Endothelial cell of umbilical vein (primary cell): ENCODE data around the gene HCN2. TPM values are rescaled to one million over a fixed set of nuclear protein-coding genes. Genes with fewer than 3 reads are reported as not detected.

Experiments used
- BruUV-seq: library from RNA; stranded (reverse); fragments of 400-500 nt; replicated peaks from 2 replicates; lab custom pipeline; 2021; lab: Mats Ljungman, UMichigan
- CTCF ChIA-PET: fragments of 300-600, 350-600 bp; sonication (Branson Sonifier 250); formaldehyde crosslinking; loops from one replicate; lab custom pipeline; 2021; ENCODE audit warnings: antibody characterized with exemption, inconsistent platforms; lab: Charles Lee
- POLR2A ChIA-PET: fragments of 300-600, 350-600 bp; sonication (Branson Sonifier 250); formaldehyde crosslinking; loops from one replicate; lab custom pipeline; 2021; ENCODE audit warnings: antibody characterized with exemption, inconsistent platforms; lab: Charles Lee
- DNase-seq: peaks from one replicate; pipeline ENCODE4 v3.0.0-alpha.2; 2011; ENCODE audit warnings: low read depth, low spot score
- FAIRE-seq: peaks from 2 replicates; lab custom pipeline; 2011; peaks lifted over from hg19 to GRCh38; lab: Jason Lieb, UNC
- H2AFZ ChIP-seq: 2 replicates; pipeline ENCODE4 v1.6.0; 2012; ENCODE audit warnings: low read depth, low read length, control low read depth, inconsistent platforms
- H3K27ac ChIP-seq: 2 replicates; pipeline ENCODE4 v1.5.1; 2011; ENCODE audit warnings: low read depth, mild to moderate bottlenecking, control low read depth, low read length, moderate library complexity; ENCODE audit not compliant: insufficient read depth
- H3K27me3 ChIP-seq, 2 experiments: 2 replicates each; pipeline versions ENCODE4 v1.6.0 to v1.6.1; 2011; ENCODE audit warnings: low read length in 2 of 2, mixed read lengths in 1 of 2; ENCODE audit not compliant: control insufficient read depth in 2 of 2, insufficient read depth in 2 of 2
- H3K36me3 ChIP-seq, 2 experiments: 2 replicates in 1 of 2; 3 replicates in 1 of 2; pipeline ENCODE4 v1.5.1; 2011; ENCODE audit warnings: low read length in 2 of 2, mild to moderate bottlenecking in 1 of 2, moderate library complexity in 1 of 2; ENCODE audit not compliant: control insufficient read depth in 2 of 2, insufficient read depth in 2 of 2; ENCODE audit errors: extremely low read depth in 1 of 2
- H3K4me1 ChIP-seq: 3 replicates; pipeline ENCODE4 v1.5.1; 2011; ENCODE audit warnings: mild to moderate bottlenecking, low read length; ENCODE audit not compliant: control insufficient read depth, insufficient read depth; ENCODE audit errors: extremely low read depth
- H3K4me2 ChIP-seq: 2 replicates; pipeline ENCODE4 v1.6.1; 2011; ENCODE audit warnings: low read length, control low read depth, mixed read lengths; ENCODE audit not compliant: insufficient read depth
- H3K4me3 ChIP-seq, 3 experiments: fragments of 200-600 bp in 1 of 3; sonication (generic), shearing (Covaris generic) in 1 of 3; replicated peaks in 1 of 3; 2 replicates each; pipeline ENCODE4 v1.5.1; 2011 to 2016; ENCODE audit warnings: control low read depth in 3 of 3, low read length in 3 of 3, mild to moderate bottlenecking in 2 of 3, inconsistent platforms in 1 of 3, low read depth in 1 of 3, moderate library complexity in 1 of 3; ENCODE audit not compliant: insufficient read depth in 1 of 3
- H3K79me2 ChIP-seq: 2 replicates; pipeline ENCODE4 v1.6.0; 2012; ENCODE audit warnings: low read length, inconsistent platforms; ENCODE audit not compliant: control insufficient read depth, insufficient read depth
- H3K9ac ChIP-seq: replicated peaks from 2 replicates; pipeline ENCODE3; 2011; ENCODE audit warnings: low read length, control low read depth; ENCODE audit not compliant: insufficient read depth; ENCODE audit errors: extremely low read depth
- H3K9me1 ChIP-seq: replicated peaks from 3 replicates; pipeline ENCODE4 v1.6.0; 2011; ENCODE audit warnings: mild to moderate bottlenecking, low read length; ENCODE audit not compliant: control insufficient read depth, insufficient read depth; ENCODE audit errors: extremely low read depth
- H3K9me3 ChIP-seq: replicated peaks from 2 replicates; pipeline ENCODE4 v1.5.1; 2012; ENCODE audit warnings: low read length, inconsistent platforms; ENCODE audit not compliant: control insufficient read depth, insufficient read depth
- H4K20me1 ChIP-seq: replicated peaks from 2 replicates; pipeline ENCODE3; 2011; ENCODE audit warnings: mild to moderate bottlenecking, low read length; ENCODE audit not compliant: control insufficient read depth, insufficient read depth; ENCODE audit errors: extremely low read depth
- EZH2 ChIP-seq: IDR thresholded peaks from 2 replicates; pipeline ENCODE4 v1.6.1; 2012; ENCODE audit warnings: borderline replicate concordance, low read depth, mild to moderate bottlenecking, moderate library complexity, low read length, inconsistent platforms; ENCODE audit not compliant: severe bottlenecking
- FOS ChIP-seq: IDR thresholded peaks from 2 replicates; pipeline ENCODE4 v1.6.1; 2011; ENCODE audit warnings: mild to moderate bottlenecking, low read length, moderate library complexity, borderline replicate concordance; ENCODE audit not compliant: insufficient read depth
- GATA2 ChIP-seq: IDR thresholded peaks from 2 replicates; pipeline ENCODE4 v1.7.0; 2011; ENCODE audit warnings: low read depth, mild to moderate bottlenecking, moderate library complexity, mixed read lengths, low read length; ENCODE audit not compliant: insufficient read length, insufficient read depth
- JUN ChIP-seq: IDR thresholded peaks from 2 replicates; pipeline ENCODE4 v1.6.1; 2011; ENCODE audit warnings: borderline replicate concordance, low read depth; ENCODE audit not compliant: insufficient read length, insufficient read depth
- MAX ChIP-seq: IDR thresholded peaks from 2 replicates; pipeline ENCODE4 v1.6.1; 2011; ENCODE audit not compliant: insufficient read depth, insufficient read length
- MYC ChIP-seq: IDR thresholded peaks from one replicate; pipeline ENCODE4 v1.6.1; 2011; ENCODE audit warnings: mild to moderate bottlenecking, low read depth, low read length
- POLR2A ChIP-seq: IDR thresholded peaks from 2 replicates; pipeline ENCODE4 v1.6.1; 2012; ENCODE audit warnings: low read depth, mild to moderate bottlenecking, control low read depth, low read length
- POLR2AphosphoS5 ChIP-seq: IDR thresholded peaks from 2 replicates; pipeline ENCODE4 v1.6.1; 2012; ENCODE audit warnings: low read depth, mild to moderate bottlenecking, control low read depth, low read length, moderate library complexity; ENCODE audit not compliant: insufficient read depth
- dilution Hi-C: fragments of 300-500 bp; cut with MboI; formaldehyde crosslinking; loops from one replicate; pipeline ENCODE4 v1.15.0; 2019; ENCODE audit warnings: low sequenced_read_pairs; ENCODE audit not compliant: extremely low pct_ligation_motif_present
- intact Hi-C: fragments of 100-400 bp; cut with micrococcal nuclease; formaldehyde crosslinking; loops from one replicate; pipeline ENCODE4 v1.10.0; 2022
- polyA plus RNA-seq, 4 experiments: library from polyadenylated mRNA; depleted of rRNA in 3 of 4; stranded (reverse) in 3 of 4; unstranded in 1 of 4; fragments of >200 nt; gene quantifications; 2 replicates each; pipeline versions ENCODE4 v1.2.1 to v1.2.3, GENCODE V29; 2011 to 2012; ENCODE audit warnings: missing spikeins in 1 of 4
- total RNA-seq: library from RNA; stranded (reverse); gene quantifications from 2 replicates; pipeline ENCODE4 v1.2.3, GENCODE V29; 2021
- TF ChIP-seq, protein P1 (sequence below), 2 donors: IDR thresholded peaks; 1 replicate in 1 of 2; 2 replicates in 1 of 2; pipeline ENCODE4 v1.5.1; 2011; ENCODE audit warnings: low read length in 2 of 2, mild to moderate bottlenecking in 2 of 2, moderate library complexity in 2 of 2, control low read depth in 1 of 2, inconsistent platforms in 1 of 2, low read depth in 1 of 2; ENCODE audit not compliant: insufficient read depth in 1 of 2; ENCODE audit errors: extremely low read depth in 1 of 2

The HCN2 gene
- total and polyA plus RNA-seq, 2 donors (not counting 3 experiments of a cell fraction or from before 2014, with no cell fraction given) = 0.18 to 0.53 TPM

- intact Hi-C loops = loop anchor here (2.0 kb wide), 1 partner anchor 77 kb away; no protein-coding TSS in a partner anchor
Measured at GRCh38 chr19:661427-662196, 71.9 kb downstream of the HCN2 start.

GRCh38 chr19:662207-662961, 72.7 kb downstream of the HCN2 start:
- intact Hi-C loops = loop anchor here (2.0 kb wide), 1 partner anchor 78 kb away; no protein-coding TSS in a partner anchor
- DNase-seq (peak; percentile 36), FAIRE-seq (peak; percentile 59)
- Histone ChIP-seq H3K9me3 (no peaks in the 10 kb centered on the region), H3K4me3 (peak overlapping the region; percentile 73 to 89 (median 86)), H3K27me3 (no peaks in the 10 kb centered on the region), H3K79me2 (peaks cover 56% of the 10 kb centered on the region), H3K9ac (peak overlapping the region; percentile 87), H3K27ac (peak overlapping the region; percentile 60), H3K4me1 (peaks cover 19% of the 10 kb centered on the region), H4K20me1 (no peaks in the 10 kb centered on the region), H3K4me2 (peak overlapping the region; percentile 68), H2AFZ (peak overlapping the region; percentile 35), H3K36me3 (peaks cover 0 to 4% of the 10 kb centered on the region in 2 experiments), H3K9me1 (no peaks in the 10 kb centered on the region)
- no TSS peak for BruUV-seq
- CTCF ChIA-PET = interaction anchor here (0.7 to 1.9 kb wide), 4 partner anchors 65 to 86 kb away, joined by 3 to 67 read pairs (median 6); no protein-coding TSS in a partner anchor
- dilution Hi-C loops = no loop called here
- no peak for TF ChIP-seq POLR2AphosphoS5
- no peak for TF ChIP-seq FOS
- TF ChIP-seq, protein P1, sequence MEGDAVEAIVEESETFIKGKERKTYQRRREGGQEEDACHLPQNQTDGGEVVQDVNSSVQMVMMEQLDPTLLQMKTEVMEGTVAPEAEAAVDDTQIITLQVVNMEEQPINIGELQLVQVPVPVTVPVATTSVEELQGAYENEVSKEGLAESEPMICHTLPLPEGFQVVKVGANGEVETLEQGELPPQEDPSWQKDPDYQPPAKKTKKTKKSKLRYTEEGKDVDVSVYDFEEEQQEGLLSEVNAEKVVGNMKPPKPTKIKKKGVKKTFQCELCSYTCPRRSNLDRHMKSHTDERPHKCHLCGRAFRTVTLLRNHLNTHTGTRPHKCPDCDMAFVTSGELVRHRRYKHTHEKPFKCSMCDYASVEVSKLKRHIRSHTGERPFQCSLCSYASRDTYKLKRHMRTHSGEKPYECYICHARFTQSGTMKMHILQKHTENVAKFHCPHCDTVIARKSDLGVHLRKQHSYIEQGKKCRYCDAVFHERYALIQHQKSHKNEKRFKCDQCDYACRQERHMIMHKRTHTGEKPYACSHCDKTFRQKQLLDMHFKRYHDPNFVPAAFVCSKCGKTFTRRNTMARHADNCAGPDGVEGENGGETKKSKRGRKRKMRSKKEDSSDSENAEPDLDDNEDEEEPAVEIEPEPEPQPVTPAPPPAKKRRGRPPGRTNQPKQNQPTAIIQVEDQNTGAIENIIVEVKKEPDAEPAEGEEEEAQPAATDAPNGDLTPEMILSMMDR (IDR thresholded peaks at IDR 0.05; ENCODE audit: extremely low read depth in 1 of 2, insufficient read depth in 1 of 2, low read depth in 1 of 2, low read length in 2 of 2) = no peak
- TF ChIP-seq MAX = no peak
- TF ChIP-seq POLR2A = no peak
- TF ChIP-seq GATA2 = no peak
- no peak for TF ChIP-seq EZH2
- TF ChIP-seq JUN = no peak
- TF ChIP-seq MYC = no peak
- POLR2A ChIA-PET = interaction anchor here (0.7 kb wide), 1 partner anchor 18 kb away, joined by 3 read pairs; no protein-coding TSS in a partner anchor

More at GRCh38 chr19:661427-662196, 71.9 kb downstream of the HCN2 start:
- Histone ChIP-seq H3K36me3 (peaks cover 0 to 10% of the 10 kb centered on the region in 2 experiments), H3K4me3 (peak overlapping the region; percentile 73 to 89 (median 86)), H3K9me3 (no peaks in the 10 kb centered on the region), H3K27ac (peak overlapping the region; percentile 60), H3K4me1 (peaks cover 19% of the 10 kb centered on the region), H3K4me2 (peak overlapping the region; percentile 68), H3K9ac (peak overlapping the region; percentile 87), H3K9me1 (no peaks in the 10 kb centered on the region), H3K79me2 (peaks cover 64% of the 10 kb centered on the region), H3K27me3 (no peaks in the 10 kb centered on the region), H4K20me1 (no peaks in the 10 kb centered on the region), H2AFZ (no peak overlapping the region)
- CTCF ChIA-PET = interaction anchor here (0.8 kb wide), 1 partner anchor 77 kb away, joined by 4 read pairs; no protein-coding TSS in a partner anchor
- dilution Hi-C loops = no loop called here
- DNase-seq (no peak), FAIRE-seq (peak; percentile 31)
- TSS peak; percentile 39 for BruUV-seq
- POLR2A ChIA-PET = no interaction called here
- TF ChIP-seq EZH2 = no peak
- TF ChIP-seq POLR2AphosphoS5 = no peak
